ENCODE measurements around the gene FOXB2. TPM values are rescaled to one million over a fixed set of nuclear protein-coding genes. Genes with fewer than 3 reads are reported as not detected.
A peak's percentile ranks its signal among the peaks of the same experiment; 100 is the strongest.

Gene FOXB2
- total RNA-seq, 1 donor from 2014 or later, result not detected

DNA sequence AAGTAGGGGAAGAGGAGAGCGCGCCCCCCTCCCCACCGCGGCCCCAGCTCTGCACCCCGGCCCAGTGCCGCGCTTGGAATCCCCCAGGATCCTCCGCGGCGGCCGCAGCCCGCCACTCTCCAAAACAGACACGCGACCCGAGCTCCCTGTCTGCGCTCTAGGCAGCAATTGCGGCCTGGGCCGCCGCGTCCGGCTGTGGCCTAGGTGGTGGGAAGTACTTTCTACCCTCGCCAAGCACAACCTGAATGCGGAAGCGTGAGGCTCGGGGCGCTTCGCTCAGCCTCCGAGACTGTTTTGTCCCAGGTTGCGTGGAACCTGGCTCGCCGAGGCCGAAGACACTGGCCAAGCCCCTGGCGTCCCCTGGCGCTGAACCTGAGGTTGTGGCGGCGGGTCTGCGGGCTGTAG lies 3.3 kb upstream of the FOXB2 start:
- DNase-seq (ENCODE audit: extremely low spot score in 2 of 2), result no peak
- intact Hi-C loops (cut with DNase I), result no loop called here
- peaks cover 38% of the 10 kb centered on the region for H3K27me3 ChIP-seq
- H3K4me3 ChIP-seq, result no peak overlapping the region
- no peaks in the 10 kb centered on the region for H3K36me3 ChIP-seq
- no peak for TF ChIP-seq POLR2A (IDR thresholded peaks at IDR 0.05)
- no peak for TF ChIP-seq POLR2AphosphoS5 (IDR thresholded peaks at IDR 0.05; ENCODE audit: insufficient read depth in 1 of 2, low read depth in 1 of 2)
- TF ChIP-seq, protein P1, sequence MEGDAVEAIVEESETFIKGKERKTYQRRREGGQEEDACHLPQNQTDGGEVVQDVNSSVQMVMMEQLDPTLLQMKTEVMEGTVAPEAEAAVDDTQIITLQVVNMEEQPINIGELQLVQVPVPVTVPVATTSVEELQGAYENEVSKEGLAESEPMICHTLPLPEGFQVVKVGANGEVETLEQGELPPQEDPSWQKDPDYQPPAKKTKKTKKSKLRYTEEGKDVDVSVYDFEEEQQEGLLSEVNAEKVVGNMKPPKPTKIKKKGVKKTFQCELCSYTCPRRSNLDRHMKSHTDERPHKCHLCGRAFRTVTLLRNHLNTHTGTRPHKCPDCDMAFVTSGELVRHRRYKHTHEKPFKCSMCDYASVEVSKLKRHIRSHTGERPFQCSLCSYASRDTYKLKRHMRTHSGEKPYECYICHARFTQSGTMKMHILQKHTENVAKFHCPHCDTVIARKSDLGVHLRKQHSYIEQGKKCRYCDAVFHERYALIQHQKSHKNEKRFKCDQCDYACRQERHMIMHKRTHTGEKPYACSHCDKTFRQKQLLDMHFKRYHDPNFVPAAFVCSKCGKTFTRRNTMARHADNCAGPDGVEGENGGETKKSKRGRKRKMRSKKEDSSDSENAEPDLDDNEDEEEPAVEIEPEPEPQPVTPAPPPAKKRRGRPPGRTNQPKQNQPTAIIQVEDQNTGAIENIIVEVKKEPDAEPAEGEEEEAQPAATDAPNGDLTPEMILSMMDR (IDR thresholded peaks at IDR 0.05), result no peak
- peaks cover 44% of the 10 kb centered on the region for H3K4me1 ChIP-seq
- no peaks in the 10 kb centered on the region for H3K9me3 ChIP-seq
- no peak overlapping the region for H3K27ac ChIP-seq

DNA sequence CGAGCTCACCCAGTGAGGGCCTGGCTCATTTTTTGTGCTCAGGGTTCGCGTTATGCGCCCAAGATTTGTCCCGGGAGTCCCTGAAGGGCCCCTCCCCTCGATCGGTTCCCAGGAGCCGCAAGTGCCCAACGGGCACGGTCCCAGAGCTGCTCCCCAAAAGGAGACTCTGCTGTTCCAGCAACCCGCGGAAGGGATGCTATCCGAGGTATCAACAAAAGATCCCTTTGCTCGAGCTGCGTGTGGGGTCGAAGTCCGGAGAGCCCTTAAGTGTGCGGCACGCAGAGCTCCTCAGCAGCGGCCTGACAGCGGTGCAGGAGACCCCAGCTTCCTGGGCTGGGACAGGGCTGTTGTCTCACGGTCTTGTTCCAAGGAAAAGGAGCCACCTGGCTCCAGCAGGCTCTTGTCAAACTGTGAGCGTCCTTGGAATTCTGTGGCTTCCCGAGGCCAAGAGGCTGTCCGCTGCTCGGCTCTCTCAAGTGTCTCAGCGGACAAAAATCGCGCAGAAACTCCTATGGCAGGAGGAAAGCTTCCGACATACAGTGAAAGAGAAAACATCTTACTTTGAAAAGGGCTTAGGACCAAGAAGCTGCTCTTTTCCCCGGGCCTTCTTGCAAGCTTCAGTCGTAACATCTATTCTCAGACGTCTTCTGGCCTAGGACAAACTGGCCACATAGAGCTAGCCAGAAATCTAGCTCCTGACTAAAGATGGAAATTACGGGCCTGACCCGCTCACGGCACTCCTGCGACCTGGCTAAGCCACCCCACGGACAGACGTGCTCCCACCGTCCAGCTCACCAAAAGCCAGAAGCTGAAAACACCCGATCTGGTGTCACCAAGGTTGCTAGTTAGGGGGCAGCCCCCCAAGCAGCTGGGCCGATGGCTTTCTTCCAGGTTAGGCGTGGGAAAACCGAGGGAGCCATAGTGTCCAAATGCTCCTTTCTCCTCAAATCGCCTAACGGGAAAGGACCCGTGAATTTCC lies 2.6 kb upstream of the FOXB2 start:
- Histone ChIP-seq H3K27me3 (peaks cover 41% of the 10 kb centered on the region), H3K4me3 (no peak overlapping the region), H3K4me1 (peaks cover 46% of the 10 kb centered on the region), H3K9me3 (no peaks in the 10 kb centered on the region), H3K27ac (no peak overlapping the region), H3K36me3 (no peaks in the 10 kb centered on the region)
- intact Hi-C loops (cut with DNase I), result no loop called here
- DNase-seq (ENCODE audit: extremely low spot score in 2 of 2), result no peak
- TF ChIP-seq POLR2AphosphoS5 (IDR thresholded peaks at IDR 0.05; ENCODE audit: insufficient read depth in 1 of 2, low read depth in 1 of 2) (no peak), POLR2A (IDR thresholded peaks at IDR 0.05) (no peak)
- TF ChIP-seq, protein P1 (IDR thresholded peaks at IDR 0.05), result no peak

DNA sequence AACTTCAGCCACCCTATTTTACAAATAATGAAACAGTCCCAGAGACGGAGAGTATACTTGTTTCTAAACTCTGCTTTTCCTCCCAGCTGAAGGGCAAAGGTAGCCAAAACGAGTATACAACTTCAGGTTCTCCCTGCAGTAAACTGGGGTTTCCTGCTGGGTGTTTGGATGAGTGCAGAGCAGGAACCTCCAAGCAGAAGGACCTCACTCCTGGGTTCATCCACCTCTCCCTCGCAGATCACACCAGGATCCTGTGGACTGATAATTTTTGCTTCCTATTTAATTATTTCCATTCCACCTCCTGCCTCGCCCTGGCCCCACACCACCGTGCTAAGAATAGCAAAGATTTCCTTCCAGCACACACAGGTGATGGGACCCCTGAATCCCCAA lies 2.0 kb upstream of the FOXB2 start:
- intact Hi-C loops (cut with DNase I), result no loop called here
- H3K36me3 ChIP-seq, result no peaks in the 10 kb centered on the region
- H3K4me1 ChIP-seq, result peaks cover 39% of the 10 kb centered on the region
- H3K27ac ChIP-seq, result no peak overlapping the region
- DNase-seq (ENCODE audit: extremely low spot score in 2 of 2), result no peak
- no peak overlapping the region for H3K4me3 ChIP-seq
- H3K9me3 ChIP-seq, result no peaks in the 10 kb centered on the region
- TF ChIP-seq POLR2A (IDR thresholded peaks at IDR 0.05) (no peak), POLR2AphosphoS5 (IDR thresholded peaks at IDR 0.05; ENCODE audit: insufficient read depth in 1 of 2, low read depth in 1 of 2) (no peak)
- TF ChIP-seq, protein P1 (IDR thresholded peaks at IDR 0.05), result no peak
- H3K27me3 ChIP-seq, result peaks cover 45% of the 10 kb centered on the region

DNA sequence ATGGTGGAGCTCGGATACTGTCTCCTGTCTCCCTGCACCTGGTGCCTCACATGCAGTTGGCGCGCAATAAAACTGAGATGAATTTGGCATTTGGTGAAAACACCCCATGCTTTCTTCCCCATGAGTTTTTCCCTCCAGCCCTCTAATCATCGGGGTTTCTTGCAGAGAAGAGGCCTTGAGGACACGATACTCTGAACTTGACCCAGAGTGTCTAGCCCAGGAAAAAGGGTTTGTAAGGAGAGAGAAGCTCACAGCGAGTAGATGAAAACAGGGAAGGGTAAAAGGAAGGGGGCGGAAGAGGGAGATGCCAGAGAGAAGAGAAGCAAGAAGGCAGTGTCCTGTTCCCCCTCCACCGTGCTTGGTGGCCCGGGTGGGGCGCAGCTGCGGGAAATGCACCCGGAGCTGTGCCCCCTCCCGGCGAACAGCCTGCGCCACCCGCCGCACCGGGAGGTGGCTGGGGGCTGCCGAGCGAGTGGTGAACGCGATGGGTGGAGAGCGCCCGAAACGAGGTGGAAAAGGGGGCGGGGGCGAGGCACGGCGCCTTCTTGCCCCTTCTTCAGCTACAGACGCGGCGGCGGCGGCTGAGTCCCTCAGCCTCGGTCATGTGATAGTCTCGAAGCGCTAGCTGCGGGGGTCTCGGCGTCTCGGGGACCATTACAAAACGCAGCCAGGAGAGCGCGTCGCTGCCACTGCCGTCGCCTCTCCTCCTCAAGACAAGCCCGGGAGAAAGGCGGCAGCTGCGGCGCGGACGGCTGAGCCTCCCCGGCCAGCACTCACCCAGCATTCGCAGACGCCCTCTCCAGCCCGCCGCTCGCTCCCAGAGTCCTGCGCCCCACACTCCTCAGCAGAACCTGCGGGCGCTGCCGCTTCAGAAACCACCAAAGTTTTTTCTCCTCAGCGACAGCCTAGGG lies 1.1 kb upstream of the FOXB2 start:
- Histone ChIP-seq H3K4me1 (peaks cover 39% of the 10 kb centered on the region), H3K27me3 (peaks cover 47% of the 10 kb centered on the region), H3K36me3 (no peaks in the 10 kb centered on the region), H3K9me3 (no peaks in the 10 kb centered on the region), H3K27ac (no peak overlapping the region), H3K4me3 (peak overlapping the region in 1 of 2 donors; percentile 21)
- intact Hi-C loops (cut with DNase I), result no loop called here
- TF ChIP-seq, protein P1 (IDR thresholded peaks at IDR 0.05), result no peak
- TF ChIP-seq POLR2AphosphoS5 (IDR thresholded peaks at IDR 0.05; ENCODE audit: insufficient read depth in 1 of 2, low read depth in 1 of 2), result no peak
- no peak for TF ChIP-seq POLR2A (IDR thresholded peaks at IDR 0.05)
- no peak for DNase-seq (ENCODE audit: extremely low spot score in 2 of 2)

All from vagina (tissue), 2 donors.